DOHH2 (cell line): ENCODE measurements around the gene AZIN2.

Experiments
- H3F3A ChIP-seq: fragments of 200-600 bp; sonication (generic), shearing (Covaris generic); 2 replicates; pipeline ENCODE4 v1.6.0; 2016; ENCODE audit warnings: antibody characterized with exemption, mild to moderate bottlenecking; ENCODE audit not compliant: control insufficient read depth, insufficient read depth
- H3K27ac ChIP-seq: fragments of 200-600 bp; sonication (generic); 2 replicates; pipeline ENCODE4 v1.5.1; 2014; ENCODE audit warnings: low read depth, mild to moderate bottlenecking, low read length, moderate library complexity
- H3K27me3 ChIP-seq: fragments of 200-600 bp; sonication (generic); 2 replicates; pipeline ENCODE4 v1.6.1; 2014; ENCODE audit warnings: mild to moderate bottlenecking, low read length, mixed read lengths; ENCODE audit not compliant: control insufficient read depth
- H3K36me3 ChIP-seq: fragments of 200-600 bp; sonication (generic); 2 replicates; pipeline ENCODE4 v1.6.1; 2014; ENCODE audit warnings: mild to moderate bottlenecking, low read length, moderate library complexity, mixed read lengths; ENCODE audit not compliant: control insufficient read depth
- H3K4me1 ChIP-seq: fragments of 200-600 bp; sonication (generic); 2 replicates; pipeline ENCODE4 v1.6.1; 2014; ENCODE audit warnings: mild to moderate bottlenecking, low read length, mixed read lengths; ENCODE audit not compliant: control insufficient read depth
- H3K4me2 ChIP-seq: fragments of 200-600 bp; sonication (generic); 2 replicates; pipeline ENCODE4 v1.6.0; 2014; ENCODE audit warnings: mild to moderate bottlenecking, low read length, moderate library complexity
- H3K4me3 ChIP-seq: fragments of 200-600 bp; sonication (generic); 2 replicates; pipeline ENCODE4 v1.5.1; 2014; ENCODE audit warnings: mild to moderate bottlenecking, low read length, mixed read lengths
- H3K79me2 ChIP-seq: fragments of 200-600 bp; sonication (generic); 2 replicates; pipeline ENCODE4 v1.6.1; 2014; ENCODE audit warnings: mild to moderate bottlenecking, low read length, mixed read lengths; ENCODE audit not compliant: control insufficient read depth
- H3K9me2 ChIP-seq: fragments of 200-600 bp; sonication (generic); replicated peaks from 2 replicates; pipeline ENCODE4 v1.6.1; 2014; ENCODE audit warnings: mild to moderate bottlenecking, low read length, mixed read lengths; ENCODE audit not compliant: control insufficient read depth
- H3K9me3 ChIP-seq: fragments of 200-600 bp; sonication (generic); 2 replicates; pipeline ENCODE4 v1.6.1; 2014; ENCODE audit warnings: antibody characterized with exemption, low read length, mixed read lengths; ENCODE audit not compliant: control insufficient read depth, insufficient read depth
- H4K20me1 ChIP-seq: fragments of 200-600 bp; sonication (generic); 2 replicates; pipeline ENCODE4 v1.6.0; 2014; ENCODE audit warnings: low read depth, mild to moderate bottlenecking, antibody characterized with exemption, low read length, moderate library complexity; ENCODE audit not compliant: control insufficient read depth, insufficient read depth
- EZH2phosphoT487 ChIP-seq: fragments of 200-600 bp; sonication (generic); IDR thresholded peaks from 2 replicates; pipeline ENCODE4 v1.6.1; 2017; ENCODE audit warnings: borderline replicate concordance, mild to moderate bottlenecking, antibody characterized with exemption, low read length, moderate library complexity, mixed read lengths
- TF ChIP-seq, protein P1 (sequence below): fragments of 200-600 bp; sonication (generic); IDR thresholded peaks from one replicate; pipeline ENCODE4 v1.5.1; 2014; ENCODE audit warnings: antibody characterized with exemption, mild to moderate bottlenecking, low read depth, low read length; ENCODE audit not compliant: poor library complexity, severe bottlenecking

The AZIN2 gene

GRCh38 chr1:33143176-33143575 is 62.2 kb downstream of the AZIN2 start:
- Histone ChIP-seq H3K27me3 (no peaks in the 10 kb centered on the region), H3K27ac (no peak overlapping the region), H3K36me3 (no peaks in the 10 kb centered on the region), H3F3A (no peaks in the 10 kb centered on the region), H3K4me3 (no peak overlapping the region), H3K4me1 (no peaks in the 10 kb centered on the region), H3K9me2 (no peaks in the 10 kb centered on the region), H4K20me1 (no peaks in the 10 kb centered on the region), H3K79me2 (no peaks in the 10 kb centered on the region), H3K9me3 (no peaks in the 10 kb centered on the region), H3K4me2 (no peak overlapping the region)
- TF ChIP-seq EZH2phosphoT487: no peak
- TF ChIP-seq, protein P1, sequence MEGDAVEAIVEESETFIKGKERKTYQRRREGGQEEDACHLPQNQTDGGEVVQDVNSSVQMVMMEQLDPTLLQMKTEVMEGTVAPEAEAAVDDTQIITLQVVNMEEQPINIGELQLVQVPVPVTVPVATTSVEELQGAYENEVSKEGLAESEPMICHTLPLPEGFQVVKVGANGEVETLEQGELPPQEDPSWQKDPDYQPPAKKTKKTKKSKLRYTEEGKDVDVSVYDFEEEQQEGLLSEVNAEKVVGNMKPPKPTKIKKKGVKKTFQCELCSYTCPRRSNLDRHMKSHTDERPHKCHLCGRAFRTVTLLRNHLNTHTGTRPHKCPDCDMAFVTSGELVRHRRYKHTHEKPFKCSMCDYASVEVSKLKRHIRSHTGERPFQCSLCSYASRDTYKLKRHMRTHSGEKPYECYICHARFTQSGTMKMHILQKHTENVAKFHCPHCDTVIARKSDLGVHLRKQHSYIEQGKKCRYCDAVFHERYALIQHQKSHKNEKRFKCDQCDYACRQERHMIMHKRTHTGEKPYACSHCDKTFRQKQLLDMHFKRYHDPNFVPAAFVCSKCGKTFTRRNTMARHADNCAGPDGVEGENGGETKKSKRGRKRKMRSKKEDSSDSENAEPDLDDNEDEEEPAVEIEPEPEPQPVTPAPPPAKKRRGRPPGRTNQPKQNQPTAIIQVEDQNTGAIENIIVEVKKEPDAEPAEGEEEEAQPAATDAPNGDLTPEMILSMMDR: no peak

GRCh38 chr1:33143698-33144097 is 62.7 kb downstream of the AZIN2 start:
- Histone ChIP-seq H3K27me3 (no peaks in the 10 kb centered on the region), H3K9me2 (no peaks in the 10 kb centered on the region), H3K36me3 (no peaks in the 10 kb centered on the region), H3K4me3 (no peak overlapping the region), H3F3A (no peaks in the 10 kb centered on the region), H3K27ac (no peak overlapping the region), H3K79me2 (no peaks in the 10 kb centered on the region), H3K4me2 (no peak overlapping the region), H3K4me1 (no peaks in the 10 kb centered on the region), H4K20me1 (no peaks in the 10 kb centered on the region), H3K9me3 (no peaks in the 10 kb centered on the region)
- TF ChIP-seq, protein P1: no peak
- no peak for TF ChIP-seq EZH2phosphoT487

GRCh38 chr1:33146003-33146402 is 65.0 kb downstream of the AZIN2 start:
- H3K27ac ChIP-seq: no peak overlapping the region
- H3K4me2 ChIP-seq: no peak overlapping the region

More at GRCh38 chr1:33146003-33146402, 65.0 kb downstream of the AZIN2 start:
- H3K4me3 ChIP-seq: no peak overlapping the region
- H3K79me2 ChIP-seq: no peaks in the 10 kb centered on the region
- TF ChIP-seq EZH2phosphoT487: no peak
- TF ChIP-seq, protein P1: no peak
- H3K9me3 ChIP-seq: no peaks in the 10 kb centered on the region
- H3K36me3 ChIP-seq: no peaks in the 10 kb centered on the region
- H3K4me1 ChIP-seq: no peaks in the 10 kb centered on the region
- no peaks in the 10 kb centered on the region for H4K20me1 ChIP-seq
- H3F3A ChIP-seq: no peaks in the 10 kb centered on the region
- no peaks in the 10 kb centered on the region for H3K27me3 ChIP-seq
- H3K9me2 ChIP-seq: no peaks in the 10 kb centered on the region
